ENCODE data around the gene KIAA0232. TPM values are rescaled to one million over a fixed set of nuclear protein-coding genes. Genes with fewer than 3 reads are reported as not detected.

KIAA0232 gene
- 20.9 TPM for total RNA-seq

- peak; percentile 86 for ATAC-seq
These were observed at the start of gene KIAA0232 for GRCh38 chr4:6782147-6782845. Gene KIAA0232 (plus strand): TSS chr4:6782727. CDS start chr4:6824454, 41,727 bp downstream.

GRCh38 chr4:6733358-6734164 is 49.0 kb upstream of the KIAA0232 start:
- no peak for ATAC-seq

- ATAC-seq = peak; percentile 11
These were observed 48.3 kb upstream of the KIAA0232 start for GRCh38 chr4:6734165-6734786.

GRCh38 chr4:6739920-6740319 is 42.6 kb upstream of the KIAA0232 start:
- no peak for ATAC-seq

GRCh38 chr4:6740347-6740746 is 42.2 kb upstream of the KIAA0232 start:
- ATAC-seq = no peak

GRCh38 chr4:6742507-6742906 is 40.0 kb upstream of the KIAA0232 start:
- ATAC-seq = no peak

- ATAC-seq = no peak
These were observed 39.5 kb upstream of the KIAA0232 start for GRCh38 chr4:6742989-6743388.

- ATAC-seq = no peak
These were observed 35.7 kb upstream of the KIAA0232 start for GRCh38 chr4:6746721-6747293.

- peak; percentile 11 for ATAC-seq
These were observed 35.1 kb upstream of the KIAA0232 start for GRCh38 chr4:6747294-6748051.

- no peak for ATAC-seq
These were observed 34.2 kb upstream of the KIAA0232 start for GRCh38 chr4:6748286-6748685.

GRCh38 chr4:6749340-6750171 is 33.0 kb upstream of the KIAA0232 start:
- peak; percentile 89 for ATAC-seq

GRCh38 chr4:6750286-6751221 is 32.0 kb upstream of the KIAA0232 start:
- ATAC-seq = peak; percentile 74

- ATAC-seq = no peak
These were observed 30.7 kb upstream of the KIAA0232 start for GRCh38 chr4:6751611-6752485.

- no peak for ATAC-seq
These were observed 30.1 kb upstream of the KIAA0232 start for GRCh38 chr4:6752486-6752829.

GRCh38 chr4:6753103-6753560 is 29.4 kb upstream of the KIAA0232 start:
- peak; percentile 3 for ATAC-seq

- ATAC-seq = peak; percentile 45
These were observed 28.6 kb upstream of the KIAA0232 start for GRCh38 chr4:6753891-6754290.

- no peak for ATAC-seq
These were observed 27.9 kb upstream of the KIAA0232 start for GRCh38 chr4:6754481-6755087.

GRCh38 chr4:6755088-6755753 is 27.3 kb upstream of the KIAA0232 start:
- no peak for ATAC-seq
